GM20000 (cell line): Measurements from ENCODE around the gene FCRL1.

Experiments used
- DNase-seq: peaks from one replicate; pipeline ENCODE4 v3.0.0; 2012; ENCODE audit warnings: low spot score
- TF ChIP-seq, protein P1 (sequence below): IDR thresholded peaks from 2 replicates; pipeline ENCODE4 v1.5.1; 2012; ENCODE audit warnings: mild to moderate bottlenecking, control low read depth; ENCODE audit errors: extremely low read depth, missing control alignments

FCRL1 gene

DNA sequence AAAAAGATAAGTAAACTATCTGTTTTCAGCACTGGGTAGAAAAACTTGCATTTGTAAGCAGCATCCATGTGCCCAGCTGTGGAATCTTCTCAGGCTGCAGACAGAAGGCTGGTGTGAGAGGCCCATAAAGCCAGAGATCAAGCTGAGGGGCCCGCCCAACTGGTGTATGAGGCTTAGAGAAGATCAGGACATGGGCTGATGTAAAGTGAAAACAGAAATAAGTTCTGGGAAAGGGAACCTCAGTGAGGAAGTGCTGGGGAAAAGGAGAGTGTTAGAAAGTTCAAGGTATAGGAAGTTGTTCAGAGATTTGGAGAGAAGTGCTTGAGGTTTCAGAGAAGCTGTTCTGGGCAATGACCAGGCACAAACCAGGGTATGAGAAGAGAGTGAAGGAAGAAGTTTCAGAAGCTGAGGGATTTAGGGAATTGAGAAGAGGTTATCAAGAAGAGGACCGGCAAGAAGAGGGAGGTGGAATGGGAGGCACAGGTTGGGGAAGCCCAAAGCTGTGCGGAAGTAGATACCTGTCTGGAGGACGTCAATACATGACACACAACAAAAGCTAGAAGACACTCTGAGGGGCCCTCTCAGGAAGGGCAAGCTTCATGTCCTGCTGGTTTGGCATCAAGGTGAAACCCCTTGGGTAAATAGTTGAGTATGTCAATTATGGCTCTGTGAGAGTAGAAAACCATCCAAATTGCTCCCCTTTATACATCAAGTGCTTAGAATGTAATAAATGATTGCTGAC lies 24.3 kb upstream of the FCRL1 start:
- TF ChIP-seq, protein P1, sequence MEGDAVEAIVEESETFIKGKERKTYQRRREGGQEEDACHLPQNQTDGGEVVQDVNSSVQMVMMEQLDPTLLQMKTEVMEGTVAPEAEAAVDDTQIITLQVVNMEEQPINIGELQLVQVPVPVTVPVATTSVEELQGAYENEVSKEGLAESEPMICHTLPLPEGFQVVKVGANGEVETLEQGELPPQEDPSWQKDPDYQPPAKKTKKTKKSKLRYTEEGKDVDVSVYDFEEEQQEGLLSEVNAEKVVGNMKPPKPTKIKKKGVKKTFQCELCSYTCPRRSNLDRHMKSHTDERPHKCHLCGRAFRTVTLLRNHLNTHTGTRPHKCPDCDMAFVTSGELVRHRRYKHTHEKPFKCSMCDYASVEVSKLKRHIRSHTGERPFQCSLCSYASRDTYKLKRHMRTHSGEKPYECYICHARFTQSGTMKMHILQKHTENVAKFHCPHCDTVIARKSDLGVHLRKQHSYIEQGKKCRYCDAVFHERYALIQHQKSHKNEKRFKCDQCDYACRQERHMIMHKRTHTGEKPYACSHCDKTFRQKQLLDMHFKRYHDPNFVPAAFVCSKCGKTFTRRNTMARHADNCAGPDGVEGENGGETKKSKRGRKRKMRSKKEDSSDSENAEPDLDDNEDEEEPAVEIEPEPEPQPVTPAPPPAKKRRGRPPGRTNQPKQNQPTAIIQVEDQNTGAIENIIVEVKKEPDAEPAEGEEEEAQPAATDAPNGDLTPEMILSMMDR, result no peak

DNA sequence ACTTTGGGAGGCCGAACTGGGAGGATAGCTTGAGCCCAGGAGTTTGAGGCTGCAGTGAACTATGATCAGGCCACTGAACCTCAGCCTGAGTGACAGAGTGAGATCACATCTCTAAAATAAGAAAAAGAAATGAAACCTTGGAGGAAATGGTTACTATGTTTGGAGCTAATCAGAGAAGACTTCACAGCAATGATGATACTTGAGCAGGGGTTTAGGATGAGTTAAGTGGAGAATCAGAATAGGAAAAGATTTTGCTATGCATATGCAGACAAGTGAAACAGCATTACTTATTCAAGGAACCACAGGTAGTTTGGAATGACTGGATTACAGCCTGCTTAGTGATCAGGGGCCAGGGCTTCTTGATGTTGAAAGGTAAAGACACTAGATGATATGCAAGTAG lies 23.0 kb upstream of the FCRL1 start:
- TF ChIP-seq, protein P1, result no peak
- no peak for DNase-seq

More for the DNA sequence above, 24.3 kb upstream of the FCRL1 start:
- no peak for DNase-seq

DNA sequence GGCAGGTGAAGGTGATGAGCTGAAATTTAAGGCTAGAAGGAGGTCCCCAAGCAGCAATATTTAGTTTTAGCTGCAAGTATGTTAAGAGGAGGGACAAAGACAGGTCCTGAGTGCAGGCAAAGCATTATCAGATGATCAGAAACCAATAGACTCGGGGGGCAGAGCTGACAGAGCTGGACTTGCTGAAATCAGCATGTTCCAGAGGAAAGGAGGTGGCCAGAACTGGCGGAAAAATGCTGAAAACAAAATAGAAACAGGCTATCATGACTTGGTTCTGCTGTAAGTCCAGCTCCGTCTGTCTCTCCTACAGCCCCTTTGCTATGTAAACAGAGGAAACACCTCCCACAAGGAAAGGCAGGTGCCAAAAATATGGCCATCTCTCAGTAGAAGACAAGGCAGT lies 21.8 kb upstream of the FCRL1 start, which contains the start of gene CD5L:
Gene CD5L, minus strand, starts transcription at position 101 of the 400 bp plus-strand sequence. CDS start 107 bp downstream, outside the sequence.
- TF ChIP-seq, protein P1, result no peak
- no peak for DNase-seq

- DNase-seq, result no peak
- TF ChIP-seq, protein P1, result no peak
These were observed 19.0 kb upstream of the FCRL1 start for GRCh38 chr1:157838966-157839365.

- TF ChIP-seq, protein P1, result no peak
- no peak for DNase-seq
These were observed 14.5 kb upstream of the FCRL1 start for GRCh38 chr1:157834430-157834829.

DNA sequence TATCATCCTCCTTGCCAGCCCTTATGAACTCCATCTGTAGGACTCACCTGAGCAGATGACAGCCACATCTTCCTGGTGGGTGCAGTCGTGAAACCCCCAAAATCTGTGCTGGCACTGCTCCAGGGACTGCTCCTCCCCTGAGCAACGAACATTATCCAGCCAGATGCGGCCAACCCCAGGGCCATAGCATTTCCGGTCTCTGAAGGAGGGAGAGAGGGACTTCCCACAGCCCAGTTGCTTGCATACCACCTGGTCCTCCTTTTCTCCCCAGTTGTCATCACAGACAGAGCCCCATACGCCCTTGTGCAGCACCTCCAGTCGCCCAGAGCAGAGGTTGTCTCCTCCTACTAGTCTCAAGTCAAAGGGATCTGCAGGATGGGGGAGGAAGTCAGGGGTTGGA lies 13.2 kb upstream of the FCRL1 start:
- TF ChIP-seq, protein P1, result no peak
- DNase-seq, result no peak

GRCh38 chr1:157831968-157832626 lies 12.2 kb upstream of the FCRL1 start:
- DNase-seq, result no peak
- TF ChIP-seq, protein P1, result no peak
